Kidney (tissue), 14 donors: Measurements from ENCODE around the gene KDM5C. TPM values are rescaled to one million over a fixed set of nuclear protein-coding genes. Genes with fewer than 3 reads are reported as not detected.
A peak's percentile ranks its signal among the peaks of the same experiment; 100 is the strongest.

Source experiments
- DNase-seq, 5 donors: peaks; one replicate each; pipeline ENCODE4 v3.0.0-alpha.2; 2013 to 2020
- FAIRE-seq: peaks from 2 replicates; lab custom pipeline; 2012; peaks lifted over from hg19 to GRCh38; lab: Jason Lieb, UNC
- H3K27ac ChIP-seq, 2 donors: one replicate each; pipeline ENCODE4 v1.7.0; 2013; ENCODE audit warnings: low read depth in 2 of 2, low read length in 2 of 2, inconsistent platforms in 1 of 2
- H3K27me3 ChIP-seq: one replicate; pipeline ENCODE4 v1.7.1; 2013; ENCODE audit warnings: low read length, inconsistent platforms; ENCODE audit not compliant: control insufficient read depth, insufficient read depth
- H3K36me3 ChIP-seq, 3 donors: one replicate each; pipeline versions ENCODE4 v1.7.0 to v1.7.1; 2013; ENCODE audit warnings: low read length in 3 of 3, control low read depth in 1 of 3, inconsistent platforms in 1 of 3; ENCODE audit not compliant: insufficient read depth in 3 of 3, control insufficient read depth in 2 of 3
- H3K4me1 ChIP-seq, 3 donors: one replicate each; pipeline versions ENCODE4 v1.7.0 to v1.7.1; 2013; ENCODE audit warnings: low read length in 3 of 3, inconsistent platforms in 1 of 3, low read depth in 1 of 3; ENCODE audit not compliant: control insufficient read depth in 2 of 3, insufficient read depth in 2 of 3
- H3K4me3 ChIP-seq, 3 donors: one replicate each; pipeline versions ENCODE4 v1.7.0 to v1.8.1; 2013; ENCODE audit warnings: low read length in 3 of 3, control low read depth in 1 of 3, inconsistent platforms in 1 of 3
- H3K9ac ChIP-seq, 3 donors: one replicate each; pipeline versions ENCODE4 v1.7.0 to v1.7.1; 2013; ENCODE audit warnings: low read length in 3 of 3, control low read depth in 1 of 3, inconsistent platforms in 1 of 3
- H3K9me3 ChIP-seq, 3 donors: one replicate each; pipeline versions ENCODE4 v1.7.0 to v1.7.1; 2013; ENCODE audit warnings: low read length in 3 of 3, control low read depth in 1 of 3, inconsistent platforms in 1 of 3; ENCODE audit not compliant: control insufficient read depth in 2 of 3, insufficient read depth in 1 of 3
- CTCF ChIP-seq: IDR thresholded peaks from 3 replicates; pipeline ENCODE4 v1.5.1; 2012; ENCODE audit warnings: mild to moderate bottlenecking, moderate library complexity, borderline replicate concordance; ENCODE audit not compliant: insufficient read depth; ENCODE audit errors: extremely low read depth
- intact Hi-C: fragments of 100-400 bp; cut with DNase I; formaldehyde crosslinking; loops from one replicate; pipeline ENCODE4 v1.11.1; 2022
- polyA plus RNA-seq: library from polyadenylated mRNA; stranded (reverse); fragments of 350-450 nt; fragmentation: Illumina TruSeq; extraction: RNeasy Lipid Tissue Mini Kit (QIAGEN cat#74804); gene quantifications from one replicate; pipeline ENCODE4 v1.2.3, GENCODE V29; 2014; ENCODE audit warnings: low read depth, low replicate concordance; ENCODE audit not compliant: insufficient read depth
- total RNA-seq: library from RNA; stranded (reverse); fragmentation: NEBNext Ultra II Directional; extraction: Animal tissue kit (Norgen Biotek cat#: 25700); gene quantifications from one replicate; pipeline ENCODE4 v1.2.1, GENCODE V29; 2021
- donor health status: control.
- donor health status: control.
- donor health status: control.
- donor health status: control.
- donor health status: control.
- donor health status: DM: yes; HTN: yes; CAD: no.
- donor health status: Normal renal cell carcinoma (clear cell type).

Gene KDM5C
- total and polyA plus RNA-seq, 2 donors from 2014 or later: 14.9 to 114 TPM

- DNase-seq (no peak), FAIRE-seq (no peak)
- Histone ChIP-seq H3K9ac (no peak overlapping the region), H3K4me1 (no peaks in the 10 kb centered on the region), H3K9me3 (no peaks in the 10 kb centered on the region), H3K27me3 (peaks cover 3% of the 10 kb centered on the region), H3K4me3 (no peak overlapping the region), H3K36me3 (no peaks in the 10 kb centered on the region), H3K27ac (no peak overlapping the region)
- intact Hi-C loops: no loop called here
- no peak for TF ChIP-seq CTCF
Measured at GRCh38 chrX:53257166-53257565, 32.2 kb upstream of the KDM5C start.

- FAIRE-seq: no peak
- no peak for TF ChIP-seq CTCF
- Histone ChIP-seq H3K4me3 (no peak overlapping the region), H3K36me3 (no peaks in the 10 kb centered on the region), H3K9ac (no peak overlapping the region), H3K27me3 (peaks cover 3% of the 10 kb centered on the region), H3K4me1 (no peaks in the 10 kb centered on the region), H3K9me3 (no peaks in the 10 kb centered on the region), H3K27ac (no peak overlapping the region)
- peak in 3 of 5 donors; percentile 16 to 27 (median 27) for DNase-seq
- intact Hi-C loops: no loop called here
Measured at GRCh38 chrX:53256446-53257041, 31.5 kb upstream of the KDM5C start.

GRCh38 chrX:53255738-53256191 is 30.8 kb upstream of the KDM5C start:
- peaks cover 3% of the 10 kb centered on the region for H3K27me3 ChIP-seq
- FAIRE-seq (no peak), DNase-seq (no peak)

More at GRCh38 chrX:53255738-53256191, 30.8 kb upstream of the KDM5C start:
- Histone ChIP-seq H3K9ac (no peak overlapping the region), H3K27ac (no peak overlapping the region), H3K4me3 (no peak overlapping the region), H3K9me3 (no peaks in the 10 kb centered on the region), H3K4me1 (no peaks in the 10 kb centered on the region), H3K36me3 (no peaks in the 10 kb centered on the region)
- TF ChIP-seq CTCF: no peak
- intact Hi-C loops: no loop called here
